Neural cell (in vitro differentiated cells): ENCODE measurements around the gene CENPT. TPM values are rescaled to one million over a fixed set of nuclear protein-coding genes. Genes with fewer than 3 reads are reported as not detected.

Experiments used
- H2AFZ ChIP-seq: fragments of 200-600, 300-800 bp; sonication (generic), shearing (Covaris generic); 2 replicates; pipeline ENCODE4 v1.6.0; 2014; ENCODE audit warnings: low read depth, mild to moderate bottlenecking, antibody characterized with exemption, low read length, moderate library complexity
- H3F3A ChIP-seq: fragments of 200-600 bp; shearing (Covaris generic); 2 replicates; pipeline ENCODE4 v1.6.1; 2016; ENCODE audit warnings: mild to moderate bottlenecking, moderate library complexity, mixed read lengths, antibody characterized with exemption, low read length; ENCODE audit not compliant: insufficient read depth, poor library complexity, severe bottlenecking
- H3K27ac ChIP-seq: fragments of 200-600, 300-800 bp; sonication (generic), shearing (Covaris generic); 2 replicates; pipeline ENCODE4 v1.5.1; 2014; ENCODE audit warnings: mild to moderate bottlenecking, low read length, moderate library complexity
- H3K27me3 ChIP-seq: fragments of 300-800, 200-600 bp; sonication (generic), shearing (Covaris generic); 2 replicates; pipeline ENCODE4 v1.6.0; 2014; ENCODE audit warnings: mild to moderate bottlenecking, low read depth, low read length, moderate library complexity; ENCODE audit not compliant: insufficient read depth
- H3K36me3 ChIP-seq: fragments of 300-800, 200-600 bp; sonication (generic), shearing (Covaris generic); 2 replicates; pipeline ENCODE4 v1.5.1; 2014; ENCODE audit warnings: mild to moderate bottlenecking, antibody characterized with exemption, low read length, moderate library complexity; ENCODE audit not compliant: insufficient read depth
- H3K4me2 ChIP-seq: fragments of 300-800, 200-600 bp; sonication (generic), shearing (Covaris generic); 2 replicates; pipeline ENCODE4 v1.6.0; 2014; ENCODE audit warnings: mild to moderate bottlenecking, low read length
- H3K4me3 ChIP-seq: fragments of 300-800, 200-600 bp; sonication (generic), shearing (Covaris generic); 2 replicates; pipeline ENCODE4 v1.5.1; 2014; ENCODE audit warnings: mild to moderate bottlenecking, low read length, moderate library complexity
- H3K79me2 ChIP-seq: fragments of 200-600 bp; shearing (Covaris generic); replicated peaks from 2 replicates; pipeline ENCODE4 v1.6.0; 2014; ENCODE audit warnings: mild to moderate bottlenecking, low read length, moderate library complexity; ENCODE audit not compliant: insufficient read depth
- H3K9ac ChIP-seq: fragments of 300-800, 200-600 bp; sonication (generic), shearing (Covaris generic); 2 replicates; pipeline ENCODE4 v1.6.1; 2016; ENCODE audit warnings: mild to moderate bottlenecking, low read length, mixed read lengths
- H3K9me2 ChIP-seq: fragments of 200-600 bp; shearing (Covaris generic); 2 replicates; pipeline ENCODE4 v1.6.1; 2016; ENCODE audit warnings: mild to moderate bottlenecking, low read length, mixed read lengths; ENCODE audit not compliant: insufficient read depth
- H3K9me3 ChIP-seq: fragments of 200-600, 300-800 bp; sonication (generic), shearing (Covaris generic); 2 replicates; pipeline ENCODE4 v1.6.1; 2016; ENCODE audit warnings: mild to moderate bottlenecking, mixed run types, low read length, moderate library complexity, mixed read lengths
- H4K20me1 ChIP-seq: fragments of 200-600 bp; shearing (Covaris generic); 2 replicates; pipeline ENCODE4 v1.6.1; 2016; ENCODE audit warnings: mild to moderate bottlenecking, mixed run types; ENCODE audit not compliant: insufficient read depth
- EP300 ChIP-seq: fragments of 450-650 bp; conservative IDR thresholded peaks from 2 replicates; pipeline ENCODE4 v1.6.1; 2014; ENCODE audit warnings: antibody characterized with exemption, mild to moderate bottlenecking, moderate library complexity; ENCODE audit not compliant: poor library complexity, severe bottlenecking
- EZH2 ChIP-seq: fragments of 200-600, 300-800 bp; shearing (Covaris generic), sonication (generic); IDR thresholded peaks from 2 replicates; pipeline ENCODE4 v1.6.1; 2014; ENCODE audit warnings: antibody characterized with exemption, low read length, borderline replicate concordance, mild to moderate bottlenecking; ENCODE audit not compliant: insufficient read depth, poor library complexity, severe bottlenecking
- MXI1 ChIP-seq: fragments of 450-650 bp; conservative IDR thresholded peaks from 2 replicates; pipeline ENCODE4 v1.6.1; 2014; ENCODE audit warnings: antibody characterized with exemption, mild to moderate bottlenecking; ENCODE audit not compliant: poor library complexity, severe bottlenecking
- POLR2AphosphoS5 ChIP-seq: IDR thresholded peaks from 2 replicates; pipeline ENCODE4 v1.6.1; 2012
- RAD21 ChIP-seq: fragments of 450-650 bp; conservative IDR thresholded peaks from 2 replicates; pipeline ENCODE4 v1.6.1; 2014; ENCODE audit warnings: antibody characterized with exemption, mild to moderate bottlenecking, moderate library complexity
- SMC3 ChIP-seq: fragments of 450-650 bp; conservative IDR thresholded peaks from 2 replicates; pipeline ENCODE4 v1.6.1; 2014; ENCODE audit warnings: antibody characterized with exemption, mild to moderate bottlenecking, moderate library complexity; ENCODE audit not compliant: poor library complexity
- TAF1 ChIP-seq: IDR thresholded peaks from 2 replicates; pipeline ENCODE4 v1.6.1; 2012; ENCODE audit warnings: low read depth
- polyA plus RNA-seq: library from polyadenylated mRNA; depleted of rRNA; stranded (reverse); fragments of >200 nt; gene quantifications from 2 replicates; pipeline ENCODE4 v1.2.3, GENCODE V29; 2014
- TF ChIP-seq, protein P1 (sequence below): IDR thresholded peaks from 2 replicates; pipeline ENCODE4 v1.6.1; 2012; ENCODE audit warnings: borderline replicate concordance
- TF ChIP-seq, protein P2 (sequence below): fragments of 450-650 bp; IDR thresholded peaks from 2 replicates; pipeline ENCODE4 v1.5.1; 2014; ENCODE audit warnings: antibody characterized with exemption, mild to moderate bottlenecking, moderate library complexity; ENCODE audit not compliant: poor library complexity, severe bottlenecking

The CENPT gene
- polyA plus RNA-seq, 1 donor from 2014 or later = 104 TPM

DNA sequence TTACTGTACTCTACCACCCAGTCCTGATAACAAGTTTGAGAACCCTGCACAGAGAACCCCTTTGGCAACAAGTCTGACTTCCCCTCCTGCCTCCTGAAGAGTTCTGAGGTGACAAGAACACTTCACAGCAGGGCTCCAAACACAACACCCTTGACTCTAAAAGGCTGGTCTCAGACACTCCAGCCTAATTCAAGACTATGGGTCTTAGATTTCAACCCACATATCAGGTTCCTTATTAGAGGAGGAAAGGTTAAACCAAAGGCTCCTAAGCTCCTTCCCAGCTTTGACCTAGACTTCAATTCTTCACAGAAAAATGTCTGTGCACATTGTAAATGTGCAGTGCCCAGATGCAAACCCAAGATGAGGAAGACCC is 64.2 kb downstream of the CENPT start:
- Histone ChIP-seq H3K36me3 (no peaks in the 10 kb centered on the region), H3K27me3 (no peaks in the 10 kb centered on the region), H4K20me1 (no peaks in the 10 kb centered on the region), H3K9me3 (no peaks in the 10 kb centered on the region), H3F3A (no peaks in the 10 kb centered on the region), H3K4me2 (no peak overlapping the region), H3K9ac (no peak overlapping the region), H3K4me3 (no peak overlapping the region), H2AFZ (no peak overlapping the region), H3K9me2 (no peaks in the 10 kb centered on the region), H3K27ac (no peak overlapping the region), H3K79me2 (peaks cover 6% of the 10 kb centered on the region)
- TF ChIP-seq SMC3 (no peak), RAD21 (no peak), EZH2 (no peak), EP300 (no peak), MXI1 (no peak), TAF1 (no peak), POLR2AphosphoS5 (no peak)
- TF ChIP-seq, protein P1, sequence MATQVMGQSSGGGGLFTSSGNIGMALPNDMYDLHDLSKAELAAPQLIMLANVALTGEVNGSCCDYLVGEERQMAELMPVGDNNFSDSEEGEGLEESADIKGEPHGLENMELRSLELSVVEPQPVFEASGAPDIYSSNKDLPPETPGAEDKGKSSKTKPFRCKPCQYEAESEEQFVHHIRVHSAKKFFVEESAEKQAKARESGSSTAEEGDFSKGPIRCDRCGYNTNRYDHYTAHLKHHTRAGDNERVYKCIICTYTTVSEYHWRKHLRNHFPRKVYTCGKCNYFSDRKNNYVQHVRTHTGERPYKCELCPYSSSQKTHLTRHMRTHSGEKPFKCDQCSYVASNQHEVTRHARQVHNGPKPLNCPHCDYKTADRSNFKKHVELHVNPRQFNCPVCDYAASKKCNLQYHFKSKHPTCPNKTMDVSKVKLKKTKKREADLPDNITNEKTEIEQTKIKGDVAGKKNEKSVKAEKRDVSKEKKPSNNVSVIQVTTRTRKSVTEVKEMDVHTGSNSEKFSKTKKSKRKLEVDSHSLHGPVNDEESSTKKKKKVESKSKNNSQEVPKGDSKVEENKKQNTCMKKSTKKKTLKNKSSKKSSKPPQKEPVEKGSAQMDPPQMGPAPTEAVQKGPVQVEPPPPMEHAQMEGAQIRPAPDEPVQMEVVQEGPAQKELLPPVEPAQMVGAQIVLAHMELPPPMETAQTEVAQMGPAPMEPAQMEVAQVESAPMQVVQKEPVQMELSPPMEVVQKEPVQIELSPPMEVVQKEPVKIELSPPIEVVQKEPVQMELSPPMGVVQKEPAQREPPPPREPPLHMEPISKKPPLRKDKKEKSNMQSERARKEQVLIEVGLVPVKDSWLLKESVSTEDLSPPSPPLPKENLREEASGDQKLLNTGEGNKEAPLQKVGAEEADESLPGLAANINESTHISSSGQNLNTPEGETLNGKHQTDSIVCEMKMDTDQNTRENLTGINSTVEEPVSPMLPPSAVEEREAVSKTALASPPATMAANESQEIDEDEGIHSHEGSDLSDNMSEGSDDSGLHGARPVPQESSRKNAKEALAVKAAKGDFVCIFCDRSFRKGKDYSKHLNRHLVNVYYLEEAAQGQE = no peak
- TF ChIP-seq, protein P2, sequence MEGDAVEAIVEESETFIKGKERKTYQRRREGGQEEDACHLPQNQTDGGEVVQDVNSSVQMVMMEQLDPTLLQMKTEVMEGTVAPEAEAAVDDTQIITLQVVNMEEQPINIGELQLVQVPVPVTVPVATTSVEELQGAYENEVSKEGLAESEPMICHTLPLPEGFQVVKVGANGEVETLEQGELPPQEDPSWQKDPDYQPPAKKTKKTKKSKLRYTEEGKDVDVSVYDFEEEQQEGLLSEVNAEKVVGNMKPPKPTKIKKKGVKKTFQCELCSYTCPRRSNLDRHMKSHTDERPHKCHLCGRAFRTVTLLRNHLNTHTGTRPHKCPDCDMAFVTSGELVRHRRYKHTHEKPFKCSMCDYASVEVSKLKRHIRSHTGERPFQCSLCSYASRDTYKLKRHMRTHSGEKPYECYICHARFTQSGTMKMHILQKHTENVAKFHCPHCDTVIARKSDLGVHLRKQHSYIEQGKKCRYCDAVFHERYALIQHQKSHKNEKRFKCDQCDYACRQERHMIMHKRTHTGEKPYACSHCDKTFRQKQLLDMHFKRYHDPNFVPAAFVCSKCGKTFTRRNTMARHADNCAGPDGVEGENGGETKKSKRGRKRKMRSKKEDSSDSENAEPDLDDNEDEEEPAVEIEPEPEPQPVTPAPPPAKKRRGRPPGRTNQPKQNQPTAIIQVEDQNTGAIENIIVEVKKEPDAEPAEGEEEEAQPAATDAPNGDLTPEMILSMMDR = no peak

DNA sequence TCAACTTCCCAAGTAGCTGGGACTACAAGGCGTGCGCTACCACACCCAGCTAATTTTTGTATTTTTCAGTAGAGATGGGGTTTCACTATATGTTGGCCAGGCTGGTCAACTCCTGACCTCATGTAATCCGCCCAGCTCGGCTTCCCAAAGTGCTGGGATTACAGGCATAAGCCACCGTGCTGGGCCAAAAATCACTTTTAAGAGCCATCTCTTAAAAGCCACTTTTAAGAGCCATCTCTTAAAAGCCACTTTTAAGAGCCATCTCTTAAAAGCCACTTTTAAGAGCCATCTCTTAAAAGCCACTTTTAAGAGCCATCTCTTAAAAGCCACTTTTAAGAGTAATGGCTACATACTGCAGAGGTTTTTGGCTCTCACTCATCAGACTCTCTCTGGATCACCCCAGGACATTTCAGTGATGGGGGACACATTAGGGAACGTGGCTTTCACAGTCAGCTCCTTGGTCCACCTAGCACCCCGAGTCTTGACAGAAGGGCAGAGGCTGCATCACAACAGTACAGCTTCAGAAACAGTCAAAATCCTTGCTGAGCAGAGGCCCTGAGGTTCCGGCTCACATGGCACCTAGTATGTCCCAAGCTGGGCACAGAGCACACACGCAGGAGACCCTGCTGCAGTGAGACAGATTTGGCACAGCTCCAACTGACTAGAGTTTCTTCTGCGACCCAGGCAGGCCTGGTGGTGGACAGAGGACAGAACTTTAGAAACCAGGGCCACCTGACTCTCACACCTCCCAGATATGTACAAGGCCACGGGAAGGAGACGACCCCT is 64.7 kb downstream of the CENPT start:
- H3K27me3 ChIP-seq = no peaks in the 10 kb centered on the region
- no peaks in the 10 kb centered on the region for H4K20me1 ChIP-seq
- no peak for TF ChIP-seq EP300
- no peak for TF ChIP-seq MXI1
- no peak for TF ChIP-seq TAF1
- no peak for TF ChIP-seq EZH2
- TF ChIP-seq POLR2AphosphoS5 = no peak
- TF ChIP-seq RAD21 = no peak
- no peaks in the 10 kb centered on the region for H3K36me3 ChIP-seq
- H3K9ac ChIP-seq = no peak overlapping the region
- no peaks in the 10 kb centered on the region for H3F3A ChIP-seq
- no peak overlapping the region for H3K4me2 ChIP-seq
- H3K4me3 ChIP-seq = no peak overlapping the region
- H2AFZ ChIP-seq = no peak overlapping the region
- peaks cover 6% of the 10 kb centered on the region for H3K79me2 ChIP-seq
- no peaks in the 10 kb centered on the region for H3K9me3 ChIP-seq
- H3K9me2 ChIP-seq = no peaks in the 10 kb centered on the region
- no peak overlapping the region for H3K27ac ChIP-seq

DNA sequence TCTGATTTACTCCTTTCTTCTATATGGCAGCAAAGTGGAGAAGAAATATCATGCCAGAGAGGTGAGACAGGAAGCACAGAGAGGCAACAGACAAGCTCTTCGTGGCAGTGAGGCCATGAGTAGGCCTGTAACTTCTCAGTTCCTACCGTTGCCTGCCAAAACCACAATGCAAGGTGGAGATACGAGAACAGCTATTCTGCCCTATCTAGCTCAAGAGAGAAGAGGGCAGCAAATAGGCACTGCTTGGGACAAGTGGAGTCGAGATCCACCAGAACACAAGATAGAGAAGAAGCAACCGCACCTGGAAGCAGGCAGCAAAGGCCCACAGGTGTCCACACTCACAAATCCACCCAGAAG is 66.0 kb downstream of the CENPT start:
- H2AFZ ChIP-seq = no peak overlapping the region
- peaks cover 6% of the 10 kb centered on the region for H3K79me2 ChIP-seq
- H3K36me3 ChIP-seq = no peaks in the 10 kb centered on the region
- H3K4me2 ChIP-seq = no peak overlapping the region
- TF ChIP-seq EP300 (no peak), SMC3 (no peak), RAD21 (no peak)
- no peaks in the 10 kb centered on the region for H3K27me3 ChIP-seq
- H3F3A ChIP-seq = no peaks in the 10 kb centered on the region
- H3K9ac ChIP-seq = no peak overlapping the region
- no peak overlapping the region for H3K4me3 ChIP-seq
- H3K9me3 ChIP-seq = no peaks in the 10 kb centered on the region
- peak overlapping the region; percentile 8 for H3K27ac ChIP-seq
- no peaks in the 10 kb centered on the region for H4K20me1 ChIP-seq
- no peaks in the 10 kb centered on the region for H3K9me2 ChIP-seq
